ENCODE measurements around the gene ACTL9.
"Not testable (repeated sequence)": the region's sequence is repeated elsewhere in the genome, so short reads cannot be mapped to it uniquely, and the experiment has no call there.

ACTL9 gene

GRCh38 chr19:8721334-8721733 is 22.7 kb upstream of the ACTL9 start, which contains the start of gene OR2Z1:
Gene OR2Z1 (plus strand): TSS chr19:8721634. CDS start chr19:8731029, 9,395 bp downstream.
- TF ChIP-seq CTCF (IDR thresholded peaks at IDR 0.05; ENCODE audit: insufficient read depth, low read length) (no peak), GABPA (IDR thresholded peaks at IDR 0.05; ENCODE audit: low read depth) (no peak), POLR2AphosphoS5 (IDR thresholded peaks at IDR 0.05; ENCODE audit: low read depth) (no peak), SPI1 (IDR thresholded peaks at IDR 0.05; ENCODE audit: borderline replicate concordance, low read depth) (no peak), REST (IDR thresholded peaks at IDR 0.05; ENCODE audit: insufficient replicate concordance, low read depth) (no peak)
- H3K27ac ChIP-seq (replicated peaks): no peak within 1 kb of the TSS
- no peak within 1 kb of the TSS for H3K4me3 ChIP-seq (replicated peaks; ENCODE audit: insufficient read depth, low read length)
- no peak for DNase-seq (ENCODE audit: low read depth in 1 of 2, low spot score in 1 of 2)
- peaks cover 2% of the 10 kb centered on the region for H3K27me3 ChIP-seq (ENCODE audit: insufficient read depth, poor library complexity, severe bottlenecking)

- DNase-seq (ENCODE audit: low read depth in 1 of 2, low spot score in 1 of 2); H3K27me3 ChIP-seq (ENCODE audit: insufficient read depth, poor library complexity, severe bottlenecking); H3K4me3 ChIP-seq (replicated peaks; ENCODE audit: insufficient read depth, low read length); H3K27ac ChIP-seq (replicated peaks): not testable (repeated sequence)
These were observed 11.7 kb upstream of the ACTL9 start for GRCh38 chr19:8710337-8710736.

GRCh38 chr19:8705742-8706141 is 7.1 kb upstream of the ACTL9 start:
- TF ChIP-seq POLR2AphosphoS5 (IDR thresholded peaks at IDR 0.05; ENCODE audit: low read depth) (no peak), SPI1 (IDR thresholded peaks at IDR 0.05; ENCODE audit: borderline replicate concordance, low read depth) (no peak), REST (IDR thresholded peaks at IDR 0.05; ENCODE audit: insufficient replicate concordance, low read depth) (no peak), GABPA (IDR thresholded peaks at IDR 0.05; ENCODE audit: low read depth) (no peak), CTCF (IDR thresholded peaks at IDR 0.05; ENCODE audit: insufficient read depth, low read length) (no peak)
- Histone ChIP-seq H3K4me3 (replicated peaks; ENCODE audit: insufficient read depth, low read length) (no peak overlapping the region), H3K27ac (replicated peaks) (no peak overlapping the region), H3K27me3 (ENCODE audit: insufficient read depth, poor library complexity, severe bottlenecking) (no peaks in the 10 kb centered on the region)
- no peak for DNase-seq (ENCODE audit: low read depth in 1 of 2, low spot score in 1 of 2)

- H3K27ac ChIP-seq (replicated peaks); DNase-seq (ENCODE audit: low read depth in 1 of 2, low spot score in 1 of 2); H3K4me3 ChIP-seq (replicated peaks; ENCODE audit: insufficient read depth, low read length); H3K27me3 ChIP-seq (ENCODE audit: insufficient read depth, poor library complexity, severe bottlenecking): not testable (repeated sequence)
These were observed 6.7 kb upstream of the ACTL9 start for GRCh38 chr19:8705304-8705703.

GRCh38 chr19:8703223-8703622 is 4.6 kb upstream of the ACTL9 start:
- TF ChIP-seq SPI1 (IDR thresholded peaks at IDR 0.05; ENCODE audit: borderline replicate concordance, low read depth) (no peak), REST (IDR thresholded peaks at IDR 0.05; ENCODE audit: insufficient replicate concordance, low read depth) (no peak), POLR2AphosphoS5 (IDR thresholded peaks at IDR 0.05; ENCODE audit: low read depth) (no peak), CTCF (IDR thresholded peaks at IDR 0.05; ENCODE audit: insufficient read depth, low read length) (no peak), GABPA (IDR thresholded peaks at IDR 0.05; ENCODE audit: low read depth) (no peak)
- Histone ChIP-seq H3K27me3 (ENCODE audit: insufficient read depth, poor library complexity, severe bottlenecking) (no peaks in the 10 kb centered on the region), H3K4me3 (replicated peaks; ENCODE audit: insufficient read depth, low read length) (no peak overlapping the region), H3K27ac (replicated peaks) (no peak overlapping the region)
- no peak for DNase-seq (ENCODE audit: low read depth in 1 of 2, low spot score in 1 of 2)

Measured in HL-60 (cell line).